GM12872 (cell line): ENCODE measurements around the gene ASB15.

Source experiments
- CTCF ChIP-seq: IDR thresholded peaks from 3 replicates; pipeline ENCODE4 v1.5.1; 2011; ENCODE audit warnings: low read depth, mild to moderate bottlenecking, low read length, moderate library complexity; ENCODE audit not compliant: insufficient read depth

Gene ASB15

GRCh38 chr7:123600876-123601275 is 745 bp upstream of the ASB15 start:
- no peak for TF ChIP-seq CTCF

DNA sequence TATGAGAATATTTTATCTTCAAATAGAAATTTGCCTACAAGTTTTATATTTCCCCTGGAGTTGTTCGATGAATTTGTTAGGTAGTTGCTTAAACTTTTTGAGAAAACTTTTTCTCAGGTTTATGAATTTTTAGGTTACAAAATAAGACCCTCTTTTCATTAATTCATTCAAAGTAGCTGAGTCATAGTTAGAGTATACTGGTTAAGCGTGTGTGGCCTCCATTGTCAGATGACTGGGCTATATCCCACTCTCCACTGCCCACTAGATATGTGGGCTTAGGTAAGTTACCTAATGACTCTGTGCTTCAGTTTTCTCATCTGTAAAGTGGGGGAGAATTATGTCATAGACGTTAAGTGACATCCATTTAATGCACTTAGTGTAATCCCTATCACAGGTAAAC is 1.0 kb downstream of the ASB15 start:
- TF ChIP-seq CTCF, result no peak

- no peak for TF ChIP-seq CTCF
These were observed 3.1 kb downstream of the ASB15 start for GRCh38 chr7:123604739-123605138.

- TF ChIP-seq CTCF, result no peak
These were observed 5.9 kb downstream of the ASB15 start for GRCh38 chr7:123607423-123607975.

GRCh38 chr7:123608991-123609882 is 7.6 kb downstream of the ASB15 start:
- TF ChIP-seq CTCF, result no peak

DNA sequence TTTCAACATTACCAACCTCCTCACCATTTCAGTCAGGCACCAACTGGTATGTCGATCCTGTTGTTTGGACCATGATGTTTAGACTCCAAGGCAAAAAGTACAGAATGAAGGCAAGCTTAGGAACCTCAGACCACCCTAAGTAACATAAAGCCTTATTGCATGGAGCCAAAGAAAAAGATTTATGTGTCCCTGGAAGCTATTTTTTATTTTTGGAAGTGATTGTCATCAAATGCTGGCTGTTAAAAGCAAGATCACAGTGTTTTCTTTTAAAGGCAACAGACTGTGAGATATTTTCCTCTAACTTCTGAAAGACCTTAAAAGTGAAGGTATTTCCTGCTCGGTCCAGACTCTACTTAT is 8.2 kb downstream of the ASB15 start:
- no peak for TF ChIP-seq CTCF

DNA sequence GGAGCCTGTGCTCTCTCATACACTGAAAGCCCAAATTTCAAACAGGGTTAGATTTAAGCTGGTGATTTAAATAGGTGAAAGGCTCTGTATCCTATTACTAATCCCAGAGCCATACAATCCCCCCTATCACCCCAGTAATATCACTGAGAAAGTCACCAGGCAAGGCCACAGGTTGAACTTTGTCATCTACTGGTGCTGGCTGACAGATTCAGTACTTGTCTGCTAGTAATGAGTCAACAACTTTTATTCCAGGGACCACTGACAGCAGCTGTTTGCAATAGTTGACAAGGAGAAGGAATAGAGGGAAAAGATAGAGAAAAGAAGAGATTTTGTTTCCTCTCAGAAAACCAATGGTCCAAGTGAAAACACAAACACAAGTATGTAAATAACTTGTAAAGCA is 10.4 kb downstream of the ASB15 start:
- no peak for TF ChIP-seq CTCF
